PC-9 (cell line): ENCODE measurements around the gene DIAPH2.

Experiments used
- EZH2 ChIP-seq: fragments of 200-600 bp; sonication (generic); IDR thresholded peaks from 2 replicates; pipeline ENCODE4 v1.8.0; 2017; ENCODE audit warnings: antibody characterized with exemption, low read depth
- TF ChIP-seq, protein P1 (sequence below): fragments of 200-600 bp; sonication (generic); conservative IDR thresholded peaks from 2 replicates; pipeline ENCODE4 v1.6.1; 2017; ENCODE audit warnings: mixed run types, antibody characterized with exemption, mild to moderate bottlenecking, moderate library complexity

DNA sequence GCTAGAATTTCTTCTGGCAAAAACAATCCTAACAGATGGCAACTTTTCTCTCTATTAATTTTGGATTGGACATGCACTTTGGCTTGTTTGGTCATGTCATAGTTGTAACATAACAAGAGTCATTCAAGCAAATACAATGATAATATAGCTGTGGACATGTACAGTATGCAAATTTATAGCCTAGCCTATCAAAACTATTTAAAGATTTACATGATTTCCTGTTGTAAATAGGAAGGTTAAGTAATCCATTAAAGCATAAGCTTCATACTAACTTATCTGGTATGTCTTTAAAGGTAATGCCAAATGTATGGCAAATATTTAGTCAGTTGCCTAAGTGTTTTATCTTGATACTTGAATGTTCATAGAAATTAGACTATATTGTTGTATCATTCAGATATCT is 244.4 kb downstream of the DIAPH2 start:
- TF ChIP-seq, protein P1, sequence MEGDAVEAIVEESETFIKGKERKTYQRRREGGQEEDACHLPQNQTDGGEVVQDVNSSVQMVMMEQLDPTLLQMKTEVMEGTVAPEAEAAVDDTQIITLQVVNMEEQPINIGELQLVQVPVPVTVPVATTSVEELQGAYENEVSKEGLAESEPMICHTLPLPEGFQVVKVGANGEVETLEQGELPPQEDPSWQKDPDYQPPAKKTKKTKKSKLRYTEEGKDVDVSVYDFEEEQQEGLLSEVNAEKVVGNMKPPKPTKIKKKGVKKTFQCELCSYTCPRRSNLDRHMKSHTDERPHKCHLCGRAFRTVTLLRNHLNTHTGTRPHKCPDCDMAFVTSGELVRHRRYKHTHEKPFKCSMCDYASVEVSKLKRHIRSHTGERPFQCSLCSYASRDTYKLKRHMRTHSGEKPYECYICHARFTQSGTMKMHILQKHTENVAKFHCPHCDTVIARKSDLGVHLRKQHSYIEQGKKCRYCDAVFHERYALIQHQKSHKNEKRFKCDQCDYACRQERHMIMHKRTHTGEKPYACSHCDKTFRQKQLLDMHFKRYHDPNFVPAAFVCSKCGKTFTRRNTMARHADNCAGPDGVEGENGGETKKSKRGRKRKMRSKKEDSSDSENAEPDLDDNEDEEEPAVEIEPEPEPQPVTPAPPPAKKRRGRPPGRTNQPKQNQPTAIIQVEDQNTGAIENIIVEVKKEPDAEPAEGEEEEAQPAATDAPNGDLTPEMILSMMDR, result no peak
- TF ChIP-seq EZH2, result no peak
